ENCODE results near the gene PTX4.

- TF ChIP-seq CTCF (conservative IDR thresholded peaks at IDR 0.05; ENCODE audit: low read length) = no peak
- TF ChIP-seq EZH2phosphoT487 (IDR thresholded peaks at IDR 0.05; ENCODE audit: borderline replicate concordance) = no peak
Measured at GRCh38 chr16:1451702-1452392, 36.9 kb downstream of the PTX4 start.
